ENCODE data around the gene LACTBL1. TPM values are rescaled to one million over a fixed set of nuclear protein-coding genes. Genes with fewer than 3 reads are reported as not detected.
A peak's percentile ranks its signal among the peaks of the same experiment; 100 is the strongest.
"Not testable (repeated sequence)": the region's sequence is repeated elsewhere in the genome, so short reads cannot be mapped to it uniquely, and the experiment has no call there.

LACTBL1 gene
- total RNA-seq, 1 donor from 2014 or later: not detected

- H3K4me3 ChIP-seq: peak overlapping the region; percentile 99
- peaks cover 26% of the 10 kb centered on the region for H3K4me1 ChIP-seq
- H3K27ac ChIP-seq (replicated peaks): peak overlapping the region; percentile 90
- H3K27me3 ChIP-seq (ENCODE audit: low read depth): no peaks in the 10 kb centered on the region
- peaks cover 14% of the 10 kb centered on the region for H3K9me3 ChIP-seq (replicated peaks)
- no peaks in the 10 kb centered on the region for H3K36me3 ChIP-seq
- intact Hi-C loops (cut with micrococcal nuclease): no loop called here
- DNase-seq: no peak
- TF ChIP-seq CTCF (IDR thresholded peaks at IDR 0.05; ENCODE audit: borderline replicate concordance): no peak
These were observed 46.0 kb upstream of the LACTBL1 start for GRCh38 chr1:23018661-23019093.

GRCh38 chr1:23013657-23014056, 41.0 kb upstream of the LACTBL1 start:
- Histone ChIP-seq H3K4me1 (no peaks in the 10 kb centered on the region), H3K9me3 (replicated peaks) (no peaks in the 10 kb centered on the region), H3K36me3 (no peaks in the 10 kb centered on the region), H3K27ac (replicated peaks) (no peak overlapping the region), H3K27me3 (ENCODE audit: low read depth) (no peaks in the 10 kb centered on the region), H3K4me3 (no peak overlapping the region)
- DNase-seq: no peak
- intact Hi-C loops (cut with micrococcal nuclease): no loop called here
- TF ChIP-seq CTCF (IDR thresholded peaks at IDR 0.05; ENCODE audit: borderline replicate concordance): no peak

- H3K4me1 ChIP-seq; H3K9me3 ChIP-seq (replicated peaks); intact Hi-C loops (cut with micrococcal nuclease); H3K4me3 ChIP-seq; DNase-seq; H3K27me3 ChIP-seq (ENCODE audit: low read depth); H3K36me3 ChIP-seq; H3K27ac ChIP-seq (replicated peaks): not testable (repeated sequence)
These were observed 37.4 kb upstream of the LACTBL1 start for GRCh38 chr1:23010025-23010424.

GRCh38 chr1:23008901-23009300, 36.2 kb upstream of the LACTBL1 start:
- intact Hi-C loops (cut with micrococcal nuclease): no loop called here
- TF ChIP-seq CTCF (IDR thresholded peaks at IDR 0.05; ENCODE audit: borderline replicate concordance): no peak
- no peaks in the 10 kb centered on the region for H3K36me3 ChIP-seq
- no peak overlapping the region for H3K4me3 ChIP-seq
- H3K27me3 ChIP-seq (ENCODE audit: low read depth): no peaks in the 10 kb centered on the region
- H3K9me3 ChIP-seq (replicated peaks): no peaks in the 10 kb centered on the region
- H3K4me1 ChIP-seq: no peaks in the 10 kb centered on the region
- H3K27ac ChIP-seq (replicated peaks): no peak overlapping the region
- DNase-seq: no peak

GRCh38 chr1:23007106-23007505, 34.4 kb upstream of the LACTBL1 start:
- intact Hi-C loops (cut with micrococcal nuclease): no loop called here
- no peak for TF ChIP-seq CTCF (IDR thresholded peaks at IDR 0.05; ENCODE audit: borderline replicate concordance)
- H3K9me3 ChIP-seq (replicated peaks): no peaks in the 10 kb centered on the region

GRCh38 chr1:23004769-23005168, 32.1 kb upstream of the LACTBL1 start:
- H3K36me3 ChIP-seq; H3K9me3 ChIP-seq (replicated peaks); H3K27ac ChIP-seq (replicated peaks); intact Hi-C loops (cut with micrococcal nuclease); H3K4me1 ChIP-seq; H3K4me3 ChIP-seq; DNase-seq; H3K27me3 ChIP-seq (ENCODE audit: low read depth): not testable (repeated sequence)

More at GRCh38 chr1:23007106-23007505, 34.4 kb upstream of the LACTBL1 start:
- no peak overlapping the region for H3K27ac ChIP-seq (replicated peaks)
- no peak for DNase-seq
- no peaks in the 10 kb centered on the region for H3K4me1 ChIP-seq
- no peak overlapping the region for H3K4me3 ChIP-seq
- H3K36me3 ChIP-seq: no peaks in the 10 kb centered on the region
- no peaks in the 10 kb centered on the region for H3K27me3 ChIP-seq (ENCODE audit: low read depth)

GRCh38 chr1:23004112-23004511, 31.4 kb upstream of the LACTBL1 start:
- no peaks in the 10 kb centered on the region for H3K9me3 ChIP-seq (replicated peaks)
- intact Hi-C loops (cut with micrococcal nuclease): no loop called here

GRCh38 chr1:23002218-23002617, 29.6 kb upstream of the LACTBL1 start:
- H3K27me3 ChIP-seq (ENCODE audit: low read depth); H3K36me3 ChIP-seq; DNase-seq; H3K9me3 ChIP-seq (replicated peaks); intact Hi-C loops (cut with micrococcal nuclease); H3K4me3 ChIP-seq; H3K27ac ChIP-seq (replicated peaks); H3K4me1 ChIP-seq: not testable (repeated sequence)

More at GRCh38 chr1:23004112-23004511, 31.4 kb upstream of the LACTBL1 start:
- no peak for TF ChIP-seq CTCF (IDR thresholded peaks at IDR 0.05; ENCODE audit: borderline replicate concordance)
- H3K36me3 ChIP-seq: no peaks in the 10 kb centered on the region
- H3K4me3 ChIP-seq: no peak overlapping the region
- DNase-seq: no peak
- H3K27me3 ChIP-seq (ENCODE audit: low read depth): no peaks in the 10 kb centered on the region
- no peak overlapping the region for H3K27ac ChIP-seq (replicated peaks)
- no peaks in the 10 kb centered on the region for H3K4me1 ChIP-seq

GRCh38 chr1:23000133-23000532, 27.5 kb upstream of the LACTBL1 start:
- H3K9me3 ChIP-seq (replicated peaks); H3K27me3 ChIP-seq (ENCODE audit: low read depth); H3K4me1 ChIP-seq; H3K36me3 ChIP-seq; intact Hi-C loops (cut with micrococcal nuclease); H3K27ac ChIP-seq (replicated peaks); DNase-seq; H3K4me3 ChIP-seq: not testable (repeated sequence)
